ENCODE data around the gene SPECC1L.

The SPECC1L gene

GRCh38 chr22:24359452-24360120 is 89.0 kb downstream of the SPECC1L start:
- in situ Hi-C loops (cut with MboI; ENCODE audit: low sequenced_read_pairs) = no loop called here

GRCh38 chr22:24361976-24362646 is 91.5 kb downstream of the SPECC1L start:
- in situ Hi-C loops (cut with MboI; ENCODE audit: low sequenced_read_pairs) = no loop called here

- in situ Hi-C loops (cut with MboI; ENCODE audit: low sequenced_read_pairs) = no loop called here
Observed at GRCh38 chr22:24363243-24363642, 92.6 kb downstream of the SPECC1L start.

- in situ Hi-C loops (cut with MboI; ENCODE audit: low sequenced_read_pairs) = no loop called here
Observed at GRCh38 chr22:24366701-24367100, 96.1 kb downstream of the SPECC1L start.

- in situ Hi-C loops (cut with MboI; ENCODE audit: low sequenced_read_pairs) = no loop called here
Observed at GRCh38 chr22:24367841-24368240, 97.2 kb downstream of the SPECC1L start.

GRCh38 chr22:24370401-24370800 is 99.8 kb downstream of the SPECC1L start:
- in situ Hi-C loops (cut with MboI; ENCODE audit: low sequenced_read_pairs) = no loop called here

- in situ Hi-C loops (cut with MboI; ENCODE audit: low sequenced_read_pairs) = no loop called here
Observed at GRCh38 chr22:24376002-24376401, 105.4 kb downstream of the SPECC1L start.

- in situ Hi-C loops (cut with MboI; ENCODE audit: low sequenced_read_pairs) = no loop called here
Observed at GRCh38 chr22:24376586-24376985, 106.0 kb downstream of the SPECC1L start.

- in situ Hi-C loops (cut with MboI; ENCODE audit: low sequenced_read_pairs) = no loop called here
Observed at GRCh38 chr22:24379536-24379935, 108.9 kb downstream of the SPECC1L start.

- in situ Hi-C loops (cut with MboI; ENCODE audit: low sequenced_read_pairs) = no loop called here
Observed at GRCh38 chr22:24380220-24380904, 109.7 kb downstream of the SPECC1L start.

- in situ Hi-C loops (cut with MboI; ENCODE audit: low sequenced_read_pairs) = no loop called here
Observed at GRCh38 chr22:24380905-24381230, 110.2 kb downstream of the SPECC1L start.

- in situ Hi-C loops (cut with MboI; ENCODE audit: low sequenced_read_pairs) = no loop called here
Observed at GRCh38 chr22:24383061-24383460, 112.4 kb downstream of the SPECC1L start.

GRCh38 chr22:24384131-24384530 is 113.5 kb downstream of the SPECC1L start:
- in situ Hi-C loops (cut with MboI; ENCODE audit: low sequenced_read_pairs) = no loop called here

- in situ Hi-C loops (cut with MboI; ENCODE audit: low sequenced_read_pairs) = no loop called here
Observed at GRCh38 chr22:24386937-24387471, 116.4 kb downstream of the SPECC1L start.

- in situ Hi-C loops (cut with MboI; ENCODE audit: low sequenced_read_pairs) = no loop called here
Observed at GRCh38 chr22:24389680-24390079, 119.0 kb downstream of the SPECC1L start.

- in situ Hi-C loops (cut with MboI; ENCODE audit: low sequenced_read_pairs) = no loop called here
Observed at GRCh38 chr22:24390156-24390555, 119.5 kb downstream of the SPECC1L start.

- in situ Hi-C loops (cut with MboI; ENCODE audit: low sequenced_read_pairs) = no loop called here
Observed at GRCh38 chr22:24390576-24390975, 119.9 kb downstream of the SPECC1L start.

GRCh38 chr22:24391836-24392217 is 121.2 kb downstream of the SPECC1L start:
- in situ Hi-C loops (cut with MboI; ENCODE audit: low sequenced_read_pairs) = no loop called here

GRCh38 chr22:24392218-24392931 is 121.7 kb downstream of the SPECC1L start:
- in situ Hi-C loops (cut with MboI; ENCODE audit: low sequenced_read_pairs) = no loop called here

- in situ Hi-C loops (cut with MboI; ENCODE audit: low sequenced_read_pairs) = no loop called here
Observed at GRCh38 chr22:24393012-24393559, 122.5 kb downstream of the SPECC1L start.

GRCh38 chr22:24393848-24394247 is 123.2 kb downstream of the SPECC1L start:
- in situ Hi-C loops (cut with MboI; ENCODE audit: low sequenced_read_pairs) = no loop called here

Measured in hTERT RPE-1 (cell line).